ENCODE data around the gene RING1.

DNA sequence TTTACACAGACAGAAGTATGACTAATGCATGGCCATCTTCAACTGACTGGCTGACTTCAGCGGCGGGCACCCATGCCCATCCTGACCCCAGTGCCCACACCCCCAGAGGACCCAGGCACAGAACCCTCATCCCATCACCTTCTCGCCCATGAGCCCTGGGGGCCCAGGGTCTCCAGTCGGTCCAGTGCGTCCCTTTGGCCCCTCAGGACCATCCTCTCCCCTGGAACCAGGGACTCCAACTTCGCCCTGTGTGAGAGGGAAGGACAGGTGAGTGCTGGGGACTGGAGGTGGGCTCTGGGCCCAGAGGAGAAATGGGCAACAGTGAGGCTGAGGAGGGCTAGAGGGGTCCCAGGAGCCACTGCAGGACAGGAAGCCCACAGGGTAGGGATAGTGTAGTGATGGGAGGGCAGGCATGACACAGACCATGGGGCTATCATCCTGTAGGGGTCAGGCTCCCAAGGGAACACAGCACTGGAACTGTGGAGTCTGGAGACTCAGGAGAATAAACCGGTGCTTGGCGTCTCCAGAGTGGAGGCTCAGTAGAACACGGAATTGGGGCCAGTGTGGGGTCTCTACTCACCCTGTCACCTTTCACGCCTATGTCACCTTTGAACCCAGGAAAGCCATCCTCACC, 32.7 kb upstream of the RING1 start:
- no peak for TF ChIP-seq POLR2AphosphoS5 (IDR thresholded peaks at IDR 0.05; ENCODE audit: low read depth, low read length)
- no peak for TF ChIP-seq POLR2A (IDR thresholded peaks at IDR 0.05; ENCODE audit: low read depth, low read length)
- no peak for TF ChIP-seq TAF1 (IDR thresholded peaks at IDR 0.05; ENCODE audit: borderline replicate concordance, low read depth, low read length)
